Natural killer cell (primary cell): ENCODE results near the gene NHERF1. TPM values are rescaled to one million over a fixed set of nuclear protein-coding genes. Genes with fewer than 3 reads are reported as not detected.

Experiments used
- ATAC-seq, 3 donors: fragments of 150-1000 bp in 2 of 3; fragments of 200-7000 bp in 1 of 3; cut with Tn5 transposase; 1 replicate in 1 of 3; 2 replicates in 2 of 3; pipeline ENCODE4 v1.10.0; 2021; ENCODE audit warnings: mild to moderate bottlenecking in 2 of 3, moderate library complexity in 2 of 3
- DNase-seq, 2 donors: peaks; one replicate each; pipeline versions ENCODE4 v3.0.0 to v3.0.0-alpha.2; 2013 to 2021; ENCODE audit warnings: mixed read lengths in 1 of 2
- H3K27ac ChIP-seq: one replicate; pipeline ENCODE4 v1.5.1; 2013; ENCODE audit warnings: mild to moderate bottlenecking, low read length
- H3K27me3 ChIP-seq: one replicate; pipeline ENCODE4 v1.6.1; 2013; ENCODE audit warnings: low read length; ENCODE audit not compliant: control insufficient read depth, insufficient read depth
- H3K36me3 ChIP-seq: one replicate; pipeline ENCODE4 v1.6.1; 2013; ENCODE audit warnings: low read length; ENCODE audit not compliant: control insufficient read depth, insufficient read depth
- H3K4me1 ChIP-seq: one replicate; pipeline ENCODE4 v1.6.1; 2013; ENCODE audit warnings: low read length; ENCODE audit not compliant: control insufficient read depth, insufficient read depth
- H3K4me3 ChIP-seq: one replicate; pipeline ENCODE4 v1.5.1; 2013; ENCODE audit warnings: low read length
- H3K9me3 ChIP-seq: one replicate; pipeline ENCODE4 v1.6.1; 2013; ENCODE audit warnings: low read length; ENCODE audit not compliant: control insufficient read depth, insufficient read depth
- H3K27ac Mint-ChIP-seq, 2 donors: one replicate each; pipeline ENCODE4 v1.8.0; 2022; ENCODE audit warnings: mild to moderate bottlenecking in 2 of 2, mixed read lengths in 2 of 2, moderate library complexity in 1 of 2
- H3K27me3 Mint-ChIP-seq, 2 donors: one replicate each; pipeline ENCODE4 v1.8.0; 2022; ENCODE audit warnings: low read depth in 2 of 2, mixed read lengths in 2 of 2
- H3K36me3 Mint-ChIP-seq: one replicate; pipeline ENCODE4 v1.8.0; 2022; ENCODE audit warnings: mixed read lengths
- H3K4me1 Mint-ChIP-seq, 2 donors: one replicate each; pipeline ENCODE4 v1.8.0; 2022; ENCODE audit warnings: mixed read lengths in 2 of 2
- H3K4me3 Mint-ChIP-seq: one replicate; pipeline ENCODE4 v1.8.0; 2022; ENCODE audit warnings: mild to moderate bottlenecking, moderate library complexity, mixed read lengths
- H3K9me3 Mint-ChIP-seq, 2 donors: one replicate each; pipeline ENCODE4 v1.8.0; 2022; ENCODE audit warnings: mixed read lengths in 2 of 2
- WGBS: methylation state at CpG from one replicate; pipeline ENCODE4 v1.1.7; 2013; ENCODE audit warnings: missing lambda C conversion rate; ENCODE audit not compliant: insufficient coverage; 5-methylcytosine and 5-hydroxymethylcytosine counted together
- intact Hi-C: fragments of 100-400 bp; cut with micrococcal nuclease; formaldehyde crosslinking; loops from one replicate; pipeline ENCODE4 v1.14.2; 2022
- total RNA-seq, 4 donors: library from RNA; stranded (reverse); fragments of 120-200 nt in 1 of 4; gene quantifications; one replicate each; pipeline versions ENCODE4 v1.2.3 to v1.2.4, GENCODE V29; 2013 to 2022
- TF ChIP-seq, protein P1 (sequence below): fragments of 200-600 bp; IDR thresholded peaks from one replicate; pipeline ENCODE4 v1.8.0; 2022; ENCODE audit warnings: antibody characterized with exemption

The NHERF1 gene
- total RNA-seq, 3 donors from 2014 or later (not counting 1 experiment from before 2014, with no cell fraction given), result 323 to 372 (median 362) TPM

DNA sequence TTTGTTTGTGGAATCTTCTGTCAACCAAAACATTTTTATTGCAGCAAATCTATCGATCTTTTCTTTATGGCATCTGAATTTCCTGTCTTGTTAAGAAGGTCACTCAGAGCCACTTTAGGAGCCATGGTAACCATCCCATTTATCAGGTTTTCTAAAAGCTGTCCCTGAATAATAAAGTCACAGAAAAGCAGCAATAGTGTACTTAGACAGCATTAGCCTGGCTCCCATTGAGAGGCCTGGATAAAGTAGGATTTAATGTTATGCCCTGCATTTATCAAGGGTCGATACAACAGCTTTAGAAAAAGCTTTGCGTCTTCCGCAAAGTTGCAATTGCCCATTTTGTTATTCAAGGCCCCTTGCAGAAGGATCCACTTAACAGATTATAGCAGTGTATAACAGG, 25.6 kb upstream of the NHERF1 start:
- Histone ChIP-seq H3K4me3 (no peak overlapping the region), H3K27me3 (no peaks in the 10 kb centered on the region), H3K9me3 (no peaks in the 10 kb centered on the region), H3K4me1 (peaks cover 18% of the 10 kb centered on the region), H3K27ac (no peak overlapping the region), H3K36me3 (no peaks in the 10 kb centered on the region)
- ATAC-seq, result no peak
- Mint-ChIP-seq H3K9me3 (no peaks in the 10 kb centered on the region), H3K4me1 (peaks cover 32 to 34% of the 10 kb centered on the region in 2 donors), H3K27me3 (peaks cover 3 to 7% of the 10 kb centered on the region in 2 donors), H3K27ac (no peak overlapping the region), H3K4me3 (no peak overlapping the region), H3K36me3 (no peaks in the 10 kb centered on the region)
- 97% methylated on average over 4 of the region's 4 CpGs for WGBS
- intact Hi-C loops, result no loop called here
- no peak for DNase-seq
- TF ChIP-seq, protein P1, sequence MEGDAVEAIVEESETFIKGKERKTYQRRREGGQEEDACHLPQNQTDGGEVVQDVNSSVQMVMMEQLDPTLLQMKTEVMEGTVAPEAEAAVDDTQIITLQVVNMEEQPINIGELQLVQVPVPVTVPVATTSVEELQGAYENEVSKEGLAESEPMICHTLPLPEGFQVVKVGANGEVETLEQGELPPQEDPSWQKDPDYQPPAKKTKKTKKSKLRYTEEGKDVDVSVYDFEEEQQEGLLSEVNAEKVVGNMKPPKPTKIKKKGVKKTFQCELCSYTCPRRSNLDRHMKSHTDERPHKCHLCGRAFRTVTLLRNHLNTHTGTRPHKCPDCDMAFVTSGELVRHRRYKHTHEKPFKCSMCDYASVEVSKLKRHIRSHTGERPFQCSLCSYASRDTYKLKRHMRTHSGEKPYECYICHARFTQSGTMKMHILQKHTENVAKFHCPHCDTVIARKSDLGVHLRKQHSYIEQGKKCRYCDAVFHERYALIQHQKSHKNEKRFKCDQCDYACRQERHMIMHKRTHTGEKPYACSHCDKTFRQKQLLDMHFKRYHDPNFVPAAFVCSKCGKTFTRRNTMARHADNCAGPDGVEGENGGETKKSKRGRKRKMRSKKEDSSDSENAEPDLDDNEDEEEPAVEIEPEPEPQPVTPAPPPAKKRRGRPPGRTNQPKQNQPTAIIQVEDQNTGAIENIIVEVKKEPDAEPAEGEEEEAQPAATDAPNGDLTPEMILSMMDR, result no peak

- TF ChIP-seq, protein P1, result no peak
- 63% methylated on average over 5 of the region's 5 CpGs for WGBS
- no peaks in the 10 kb centered on the region for H3K27me3 ChIP-seq
- Mint-ChIP-seq H3K36me3 (no peaks in the 10 kb centered on the region), H3K9me3 (no peaks in the 10 kb centered on the region), H3K27ac (no peak overlapping the region), H3K4me1 (peaks cover 32 to 34% of the 10 kb centered on the region in 2 donors), H3K27me3 (peaks cover 3 to 7% of the 10 kb centered on the region in 2 donors), H3K4me3 (no peak overlapping the region)
- H3K4me3 ChIP-seq, result no peak overlapping the region
- intact Hi-C loops, result no loop called here
- H3K36me3 ChIP-seq, result no peaks in the 10 kb centered on the region
- no peak for DNase-seq
- H3K27ac ChIP-seq, result no peak overlapping the region
- H3K4me1 ChIP-seq, result peaks cover 18% of the 10 kb centered on the region
- ATAC-seq, result no peak
- H3K9me3 ChIP-seq, result no peaks in the 10 kb centered on the region
Observed at GRCh38 chr17:74723891-74724290, 24.5 kb upstream of the NHERF1 start.

DNA sequence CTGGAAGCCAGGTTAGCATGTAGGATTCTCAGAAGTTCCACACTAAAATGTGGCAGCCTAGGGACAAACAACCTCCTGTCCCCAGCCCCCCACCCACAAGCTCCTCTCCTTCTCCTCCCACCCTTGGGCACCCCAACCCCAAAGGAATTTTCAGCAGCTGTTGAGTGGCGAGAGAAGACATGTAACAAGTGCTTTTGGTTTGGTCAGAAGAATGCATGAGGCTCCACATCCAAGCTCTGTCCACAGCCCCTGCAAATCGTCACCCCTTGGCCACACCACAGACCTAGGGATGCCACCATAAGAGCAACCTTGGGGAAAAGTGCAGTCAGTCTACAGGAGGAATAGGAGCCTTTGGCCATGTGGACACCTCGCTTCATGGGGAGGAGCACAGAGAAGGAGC, 23.3 kb upstream of the NHERF1 start:
- ATAC-seq (no peak), DNase-seq (no peak)
- intact Hi-C loops, result no loop called here
- Histone ChIP-seq H3K4me3 (no peak overlapping the region), H3K9me3 (no peaks in the 10 kb centered on the region), H3K27me3 (no peaks in the 10 kb centered on the region), H3K27ac (no peak overlapping the region), H3K36me3 (no peaks in the 10 kb centered on the region), H3K4me1 (peaks cover 27% of the 10 kb centered on the region)
- Mint-ChIP-seq H3K4me1 (peaks cover 29% of the 10 kb centered on the region in 2 donors), H3K27me3 (peaks cover 3 to 7% of the 10 kb centered on the region in 2 donors), H3K4me3 (no peak overlapping the region), H3K36me3 (no peaks in the 10 kb centered on the region), H3K27ac (no peak overlapping the region), H3K9me3 (no peaks in the 10 kb centered on the region)
- WGBS, result 100% methylated on average over 3 of the region's 3 CpGs
- TF ChIP-seq, protein P1, result no peak

GRCh38 chr17:74728033-74728701, 20.3 kb upstream of the NHERF1 start:
- TF ChIP-seq, protein P1, result no peak
- WGBS, result 95% methylated on average over 3 of the region's 3 CpGs

More at GRCh38 chr17:74728033-74728701, 20.3 kb upstream of the NHERF1 start:
- peaks cover 47% of the 10 kb centered on the region for H3K4me1 ChIP-seq
- intact Hi-C loops, result no loop called here
- no peak overlapping the region for H3K4me3 ChIP-seq
- no peaks in the 10 kb centered on the region for H3K27me3 Mint-ChIP-seq
- H3K27ac Mint-ChIP-seq, result no peak overlapping the region
- H3K27me3 ChIP-seq, result no peaks in the 10 kb centered on the region
- H3K36me3 ChIP-seq, result no peaks in the 10 kb centered on the region
- H3K27ac ChIP-seq, result no peak overlapping the region
- H3K4me3 Mint-ChIP-seq, result no peak overlapping the region
- no peaks in the 10 kb centered on the region for H3K9me3 ChIP-seq
- no peak for ATAC-seq
- DNase-seq, result no peak
- H3K36me3 Mint-ChIP-seq, result no peaks in the 10 kb centered on the region
- H3K9me3 Mint-ChIP-seq, result no peaks in the 10 kb centered on the region
- peaks cover 9 to 12% of the 10 kb centered on the region in 2 donors for H3K4me1 Mint-ChIP-seq
